OCI-LY7 (cell line): Measurements from ENCODE around the gene APBB2.

ENCODE experiments used
- CTCF ChIP-seq: fragments of 200-600 bp; sonication (generic); conservative IDR thresholded peaks from 2 replicates; pipeline ENCODE4 v1.5.1; 2014; ENCODE audit warnings: mild to moderate bottlenecking, antibody characterized with exemption, low read length, moderate library complexity, mixed read lengths
- EZH2phosphoT487 ChIP-seq: fragments of 200-600 bp; sonication (generic); IDR thresholded peaks from 2 replicates; pipeline ENCODE4 v1.6.1; 2018; ENCODE audit warnings: low read depth, borderline replicate concordance, mild to moderate bottlenecking, mixed run types, antibody characterized with exemption, low read length, moderate library complexity, mixed read lengths

- TF ChIP-seq CTCF (no peak), EZH2phosphoT487 (no peak)
Observed at GRCh38 chr4:41057467-41057866, 156.9 kb downstream of the APBB2 start.
